ENCODE measurements around the gene CYB5RL. TPM values are rescaled to one million over a fixed set of nuclear protein-coding genes. Genes with fewer than 3 reads are reported as not detected.
"Not testable (repeated sequence)": the region's sequence is repeated elsewhere in the genome, so short reads cannot be mapped to it uniquely, and the experiment has no call there.

CYB5RL gene
- polyA plus RNA-seq, 4 donors = 0.89 to 8.1 (median 2.5) TPM

GRCh38 chr1:54166357-54166756, 33.5 kb downstream of the CYB5RL start:
- H3K27me3 ChIP-seq (ENCODE audit: control insufficient read depth in 3 of 3, insufficient read depth in 3 of 3, low read length in 3 of 3); FAIRE-seq: not testable (repeated sequence)
- 91 to 94% (median 91%) methylated on average over 8 of the region's 8 CpGs for WGBS, 3 donors

GRCh38 chr1:54165146-54165545, 34.7 kb downstream of the CYB5RL start:
- FAIRE-seq (no peak), DNase-seq (no peak)
- WGBS, 3 donors = 78 to 90% (median 87%) methylated on average over 15 of the region's 15 CpGs
- Histone ChIP-seq H3K27ac (ENCODE audit: low read depth in 1 of 3, low read length in 2 of 3) (no peak overlapping the region), H3K36me3 (ENCODE audit: control insufficient read depth in 3 of 3, insufficient read depth in 2 of 3, low read depth in 1 of 3, low read length in 3 of 3) (no peaks in the 10 kb centered on the region), H3K27me3 (ENCODE audit: control insufficient read depth in 3 of 3, insufficient read depth in 3 of 3, low read length in 3 of 3) (no peaks in the 10 kb centered on the region), H3K9me3 (ENCODE audit: control insufficient read depth in 2 of 2, insufficient read depth in 1 of 2, low read depth in 1 of 2, low read length in 1 of 2) (no peaks in the 10 kb centered on the region), H3K4me3 (ENCODE audit: low read depth in 1 of 3, low read length in 3 of 3) (no peak overlapping the region), H3K4me1 (ENCODE audit: control insufficient read depth in 3 of 3, insufficient read depth in 2 of 3, low read depth in 1 of 3, low read length in 2 of 3) (peaks cover 0 to 22% (median 6%) of the 10 kb centered on the region in 3 donors)

More at GRCh38 chr1:54166357-54166756, 33.5 kb downstream of the CYB5RL start:
- H3K9me3 ChIP-seq (ENCODE audit: control insufficient read depth in 2 of 2, insufficient read depth in 1 of 2, low read depth in 1 of 2, low read length in 1 of 2); H3K4me3 ChIP-seq (ENCODE audit: low read depth in 1 of 3, low read length in 3 of 3); H3K36me3 ChIP-seq (ENCODE audit: control insufficient read depth in 3 of 3, insufficient read depth in 2 of 3, low read depth in 1 of 3, low read length in 3 of 3); DNase-seq; H3K27ac ChIP-seq (ENCODE audit: low read depth in 1 of 3, low read length in 2 of 3): not testable (repeated sequence)
- H3K4me1 ChIP-seq (ENCODE audit: control insufficient read depth in 3 of 3, insufficient read depth in 2 of 3, low read depth in 1 of 3, low read length in 2 of 3) = peaks cover 0 to 22% (median 5%) of the 10 kb centered on the region in 3 donors

GRCh38 chr1:54163573-54163972, 36.3 kb downstream of the CYB5RL start:
- Histone ChIP-seq H3K9me3 (ENCODE audit: control insufficient read depth in 2 of 2, insufficient read depth in 1 of 2, low read depth in 1 of 2, low read length in 1 of 2) (no peaks in the 10 kb centered on the region), H3K4me3 (ENCODE audit: low read depth in 1 of 3, low read length in 3 of 3) (no peak overlapping the region), H3K36me3 (ENCODE audit: control insufficient read depth in 3 of 3, insufficient read depth in 2 of 3, low read depth in 1 of 3, low read length in 3 of 3) (no peaks in the 10 kb centered on the region), H3K27me3 (ENCODE audit: control insufficient read depth in 3 of 3, insufficient read depth in 3 of 3, low read length in 3 of 3) (no peaks in the 10 kb centered on the region), H3K4me1 (ENCODE audit: control insufficient read depth in 3 of 3, insufficient read depth in 2 of 3, low read depth in 1 of 3, low read length in 2 of 3) (peaks cover 0 to 22% (median 6%) of the 10 kb centered on the region in 3 donors), H3K27ac (ENCODE audit: low read depth in 1 of 3, low read length in 2 of 3) (peak overlapping the region in 2 of 3 donors; percentile 24 to 66)
- DNase-seq = peak; percentile 46 to 71
- FAIRE-seq = no peak
- 23 to 57% (median 41%) methylated on average over 5 of the region's 5 CpGs for WGBS, 3 donors

- no peak overlapping the region for H3K4me3 ChIP-seq (ENCODE audit: low read depth in 1 of 3, low read length in 3 of 3)
- 37 to 67% (median 65%) methylated on average over 3 of the region's 3 CpGs for WGBS, 3 donors
- H3K27ac ChIP-seq (ENCODE audit: low read depth in 1 of 3, low read length in 2 of 3) = peak overlapping the region in 2 of 3 donors; percentile 24 to 66
- no peaks in the 10 kb centered on the region for H3K36me3 ChIP-seq (ENCODE audit: control insufficient read depth in 3 of 3, insufficient read depth in 2 of 3, low read depth in 1 of 3, low read length in 3 of 3)
- H3K27me3 ChIP-seq (ENCODE audit: control insufficient read depth in 3 of 3, insufficient read depth in 3 of 3, low read length in 3 of 3) = no peaks in the 10 kb centered on the region
- no peak for FAIRE-seq
- H3K9me3 ChIP-seq (ENCODE audit: control insufficient read depth in 2 of 2, insufficient read depth in 1 of 2, low read depth in 1 of 2, low read length in 1 of 2) = no peaks in the 10 kb centered on the region
- H3K4me1 ChIP-seq (ENCODE audit: control insufficient read depth in 3 of 3, insufficient read depth in 2 of 3, low read depth in 1 of 3, low read length in 2 of 3) = peaks cover 0 to 22% (median 6%) of the 10 kb centered on the region in 3 donors
- DNase-seq = peak; percentile 55 to 58
Measured at GRCh38 chr1:54163051-54163450, 36.8 kb downstream of the CYB5RL start.

GRCh38 chr1:54161495-54162168, 38.2 kb downstream of the CYB5RL start:
- no peaks in the 10 kb centered on the region for H3K9me3 ChIP-seq (ENCODE audit: control insufficient read depth in 2 of 2, insufficient read depth in 1 of 2, low read depth in 1 of 2, low read length in 1 of 2)
- no peaks in the 10 kb centered on the region for H3K36me3 ChIP-seq (ENCODE audit: control insufficient read depth in 3 of 3, insufficient read depth in 2 of 3, low read depth in 1 of 3, low read length in 3 of 3)
- FAIRE-seq (no peak), DNase-seq (peak; percentile 29 to 58)
- WGBS, 3 donors = 52 to 73% (median 52%) methylated on average over 6 of the region's 6 CpGs
- H3K4me3 ChIP-seq (ENCODE audit: low read depth in 1 of 3, low read length in 3 of 3) = no peak overlapping the region
- peaks cover 0 to 22% (median 6%) of the 10 kb centered on the region in 3 donors for H3K4me1 ChIP-seq (ENCODE audit: control insufficient read depth in 3 of 3, insufficient read depth in 2 of 3, low read depth in 1 of 3, low read length in 2 of 3)
- H3K27me3 ChIP-seq (ENCODE audit: control insufficient read depth in 3 of 3, insufficient read depth in 3 of 3, low read length in 3 of 3) = no peaks in the 10 kb centered on the region
- H3K27ac ChIP-seq (ENCODE audit: low read depth in 1 of 3, low read length in 2 of 3) = no peak overlapping the region

GRCh38 chr1:54160351-54160750, 39.5 kb downstream of the CYB5RL start:
- Histone ChIP-seq H3K4me1 (ENCODE audit: control insufficient read depth in 3 of 3, insufficient read depth in 2 of 3, low read depth in 1 of 3, low read length in 2 of 3) (peaks cover 0 to 21% (median 6%) of the 10 kb centered on the region in 3 donors), H3K27me3 (ENCODE audit: control insufficient read depth in 3 of 3, insufficient read depth in 3 of 3, low read length in 3 of 3) (no peaks in the 10 kb centered on the region), H3K9me3 (ENCODE audit: control insufficient read depth in 2 of 2, insufficient read depth in 1 of 2, low read depth in 1 of 2, low read length in 1 of 2) (no peaks in the 10 kb centered on the region), H3K36me3 (ENCODE audit: control insufficient read depth in 3 of 3, insufficient read depth in 2 of 3, low read depth in 1 of 3, low read length in 3 of 3) (no peaks in the 10 kb centered on the region), H3K4me3 (ENCODE audit: low read depth in 1 of 3, low read length in 3 of 3) (no peak overlapping the region), H3K27ac (ENCODE audit: low read depth in 1 of 3, low read length in 2 of 3) (no peak overlapping the region)
- FAIRE-seq (no peak), DNase-seq (no peak)
- WGBS, 3 donors = 69 to 74% (median 69%) methylated on average over 3 of the region's 3 CpGs

GRCh38 chr1:54159733-54160316, 40.0 kb downstream of the CYB5RL start:
- no peak overlapping the region for H3K4me3 ChIP-seq (ENCODE audit: low read depth in 1 of 3, low read length in 3 of 3)
- FAIRE-seq (no peak), DNase-seq (no peak)
- WGBS, 3 donors = 63 to 67% (median 63%) methylated on average over 4 of the region's 4 CpGs
- no peaks in the 10 kb centered on the region for H3K27me3 ChIP-seq (ENCODE audit: control insufficient read depth in 3 of 3, insufficient read depth in 3 of 3, low read length in 3 of 3)
- no peak overlapping the region for H3K27ac ChIP-seq (ENCODE audit: low read depth in 1 of 3, low read length in 2 of 3)
- H3K9me3 ChIP-seq (ENCODE audit: control insufficient read depth in 2 of 2, insufficient read depth in 1 of 2, low read depth in 1 of 2, low read length in 1 of 2) = no peaks in the 10 kb centered on the region
- H3K4me1 ChIP-seq (ENCODE audit: control insufficient read depth in 3 of 3, insufficient read depth in 2 of 3, low read depth in 1 of 3, low read length in 2 of 3) = peaks cover 0 to 16% (median 6%) of the 10 kb centered on the region in 3 donors
- no peaks in the 10 kb centered on the region for H3K36me3 ChIP-seq (ENCODE audit: control insufficient read depth in 3 of 3, insufficient read depth in 2 of 3, low read depth in 1 of 3, low read length in 3 of 3)

- Histone ChIP-seq H3K36me3 (ENCODE audit: control insufficient read depth in 3 of 3, insufficient read depth in 2 of 3, low read depth in 1 of 3, low read length in 3 of 3) (no peaks in the 10 kb centered on the region), H3K27me3 (ENCODE audit: control insufficient read depth in 3 of 3, insufficient read depth in 3 of 3, low read length in 3 of 3) (no peaks in the 10 kb centered on the region), H3K9me3 (ENCODE audit: control insufficient read depth in 2 of 2, insufficient read depth in 1 of 2, low read depth in 1 of 2, low read length in 1 of 2) (no peaks in the 10 kb centered on the region), H3K4me3 (ENCODE audit: low read depth in 1 of 3, low read length in 3 of 3) (no peak overlapping the region), H3K27ac (ENCODE audit: low read depth in 1 of 3, low read length in 2 of 3) (no peak overlapping the region), H3K4me1 (ENCODE audit: control insufficient read depth in 3 of 3, insufficient read depth in 2 of 3, low read depth in 1 of 3, low read length in 2 of 3) (peaks cover 0 to 11% (median 5%) of the 10 kb centered on the region in 3 donors)
- 45 to 64% (median 53%) methylated on average over 3 of the region's 3 CpGs for WGBS, 3 donors
- peak in 1 of 2 donors; percentile 63 for DNase-seq
- no peak for FAIRE-seq
Measured at GRCh38 chr1:54158071-54158470, 41.8 kb downstream of the CYB5RL start.
